CD4-positive, CD25-positive, alpha-beta regulatory T cell (primary cell): ENCODE results near the gene SHISAL1. TPM values are rescaled to one million over a fixed set of nuclear protein-coding genes. Genes with fewer than 3 reads are reported as not detected.
A peak's percentile ranks its signal among the peaks of the same experiment; 100 is the strongest.

Experiments
- ATAC-seq, 2 donors: fragments of 150-1000 bp; cut with Tn5 transposase; one replicate each; pipeline ENCODE4 v1.10.0; 2021; ENCODE audit warnings: low read depth in 2 of 2, moderate number of reproducible peaks in 2 of 2, moderate library complexity in 1 of 2
- DNase-seq, 3 donors: peaks; one replicate each; pipeline versions ENCODE4 v3.0.0 to v3.0.0-alpha.2; 2012 to 2022; ENCODE audit warnings: mixed read lengths in 1 of 3
- H3K27ac ChIP-seq: one replicate; pipeline ENCODE4 v1.7.0; 2013; ENCODE audit warnings: mild to moderate bottlenecking, low read length; ENCODE audit not compliant: insufficient read depth, poor library complexity, severe bottlenecking
- H3K27me3 ChIP-seq: one replicate; pipeline ENCODE4 v1.7.0; 2013; ENCODE audit warnings: low read length; ENCODE audit not compliant: control insufficient read depth, insufficient read depth
- H3K36me3 ChIP-seq: one replicate; pipeline ENCODE4 v1.7.0; 2013; ENCODE audit warnings: mild to moderate bottlenecking, low read length, moderate library complexity; ENCODE audit not compliant: control insufficient read depth, insufficient read depth
- H3K4me1 ChIP-seq: 2 replicates; pipeline ENCODE4 v1.7.0; 2013; ENCODE audit warnings: mild to moderate bottlenecking, low read length; ENCODE audit not compliant: insufficient read depth, control insufficient read depth, poor library complexity, severe bottlenecking
- H3K4me3 ChIP-seq: one replicate; pipeline ENCODE4 v1.7.0; 2013; ENCODE audit warnings: low read depth, mild to moderate bottlenecking, low read length, moderate library complexity
- H3K9me3 ChIP-seq, 2 experiments: 1 replicate in 1 of 2; 2 replicates in 1 of 2; pipeline ENCODE4 v1.7.0; 2013; ENCODE audit warnings: low read length in 2 of 2, mild to moderate bottlenecking in 1 of 2, moderate library complexity in 1 of 2; ENCODE audit not compliant: control insufficient read depth in 2 of 2
- H3K27ac Mint-ChIP-seq, 3 donors: one replicate each; pipeline ENCODE4 v1.8.0; 2020 to 2022; ENCODE audit warnings: mild to moderate bottlenecking in 3 of 3, mixed read lengths in 3 of 3, moderate library complexity in 2 of 3
- H3K27me3 Mint-ChIP-seq: one replicate; pipeline ENCODE4 v1.8.0; 2022; ENCODE audit warnings: mild to moderate bottlenecking, mixed read lengths
- H3K36me3 Mint-ChIP-seq: one replicate; pipeline ENCODE4 v1.8.0; 2020; ENCODE audit warnings: mixed read lengths
- H3K4me1 Mint-ChIP-seq, 4 donors: one replicate each; pipeline ENCODE4 v1.8.0; 2020 to 2022; ENCODE audit warnings: mixed read lengths in 4 of 4, mild to moderate bottlenecking in 1 of 4
- H3K4me3 Mint-ChIP-seq, 4 donors: one replicate each; pipeline ENCODE4 v1.8.0; 2020 to 2022; ENCODE audit warnings: mild to moderate bottlenecking in 4 of 4, mixed read lengths in 4 of 4, moderate library complexity in 3 of 4
- H3K9me3 Mint-ChIP-seq, 7 donors: one replicate each; pipeline ENCODE4 v1.8.0; 2020 to 2022; ENCODE audit warnings: mixed read lengths in 7 of 7, mild to moderate bottlenecking in 3 of 7, moderate library complexity in 2 of 7
- polyA plus RNA-seq, 4 donors: library from polyadenylated mRNA; unstranded; fragments of 300-500 nt; fragmentation: Illumina TruSeq; gene quantifications; one replicate each; pipeline ENCODE4 v1.2.3, GENCODE V29; 2021
- total RNA-seq: library from RNA; stranded (reverse); gene quantifications from one replicate; pipeline ENCODE4 v1.2.3, GENCODE V29; 2022

The SHISAL1 gene
- total and polyA plus RNA-seq, 5 donors from 2014 or later, result not detected

GRCh38 chr22:44263547-44263946 is 49.2 kb downstream of the SHISAL1 start:
- Mint-ChIP-seq H3K4me3 (no peak overlapping the region), H3K36me3 (no peaks in the 10 kb centered on the region), H3K27me3 (peaks cover 5% of the 10 kb centered on the region), H3K9me3 (no peaks in the 10 kb centered on the region), H3K4me1 (no peaks in the 10 kb centered on the region), H3K27ac (no peak overlapping the region)
- Histone ChIP-seq H3K27ac (no peak overlapping the region), H3K27me3 (no peaks in the 10 kb centered on the region), H3K36me3 (no peaks in the 10 kb centered on the region), H3K4me3 (no peak overlapping the region), H3K9me3 (no peaks in the 10 kb centered on the region), H3K4me1 (no peaks in the 10 kb centered on the region)
- DNase-seq (no peak), ATAC-seq (no peak)

- Mint-ChIP-seq H3K36me3 (no peaks in the 10 kb centered on the region), H3K4me3 (no peak overlapping the region), H3K27me3 (peaks cover 5% of the 10 kb centered on the region), H3K9me3 (peaks cover 0 to 2% (median 0%) of the 10 kb centered on the region in 7 donors), H3K4me1 (no peaks in the 10 kb centered on the region), H3K27ac (no peak overlapping the region)
- no peak for ATAC-seq
- Histone ChIP-seq H3K27ac (no peak overlapping the region), H3K36me3 (no peaks in the 10 kb centered on the region), H3K4me1 (no peaks in the 10 kb centered on the region), H3K4me3 (no peak overlapping the region), H3K27me3 (no peaks in the 10 kb centered on the region), H3K9me3 (no peaks in the 10 kb centered on the region)
- DNase-seq, result no peak
These were observed 50.7 kb downstream of the SHISAL1 start for GRCh38 chr22:44261861-44262595.

GRCh38 chr22:44261164-44261860 is 51.4 kb downstream of the SHISAL1 start:
- H3K9me3 ChIP-seq, result no peaks in the 10 kb centered on the region
- H3K36me3 Mint-ChIP-seq, result no peaks in the 10 kb centered on the region
- ATAC-seq (no peak), DNase-seq (no peak)
- H3K4me3 ChIP-seq, result no peak overlapping the region
- H3K4me1 Mint-ChIP-seq, result no peaks in the 10 kb centered on the region
- no peaks in the 10 kb centered on the region for H3K27me3 ChIP-seq
- peaks cover 0 to 2% (median 0%) of the 10 kb centered on the region in 7 donors for H3K9me3 Mint-ChIP-seq
- H3K27ac ChIP-seq, result no peak overlapping the region
- peaks cover 9% of the 10 kb centered on the region for H3K27me3 Mint-ChIP-seq
- H3K27ac Mint-ChIP-seq, result no peak overlapping the region
- H3K36me3 ChIP-seq, result no peaks in the 10 kb centered on the region
- H3K4me3 Mint-ChIP-seq, result no peak overlapping the region
- H3K4me1 ChIP-seq, result no peaks in the 10 kb centered on the region

GRCh38 chr22:44260216-44261035 is 52.3 kb downstream of the SHISAL1 start:
- no peaks in the 10 kb centered on the region for H3K27me3 ChIP-seq
- no peak overlapping the region for H3K27ac ChIP-seq
- H3K4me1 ChIP-seq, result no peaks in the 10 kb centered on the region
- DNase-seq (no peak), ATAC-seq (no peak)
- Mint-ChIP-seq H3K27me3 (peaks cover 18% of the 10 kb centered on the region), H3K36me3 (no peaks in the 10 kb centered on the region), H3K4me1 (no peaks in the 10 kb centered on the region), H3K4me3 (no peak overlapping the region), H3K9me3 (peaks cover 0 to 2% (median 0%) of the 10 kb centered on the region in 7 donors), H3K27ac (no peak overlapping the region)
- H3K9me3 ChIP-seq, result no peaks in the 10 kb centered on the region
- no peaks in the 10 kb centered on the region for H3K36me3 ChIP-seq
- no peak overlapping the region for H3K4me3 ChIP-seq

- no peak overlapping the region for H3K27ac Mint-ChIP-seq
- H3K27me3 Mint-ChIP-seq, result peaks cover 18% of the 10 kb centered on the region
- H3K9me3 Mint-ChIP-seq, result peaks cover 0 to 2% (median 0%) of the 10 kb centered on the region in 7 donors
- H3K4me3 ChIP-seq, result no peak overlapping the region
- no peaks in the 10 kb centered on the region for H3K36me3 Mint-ChIP-seq
- no peaks in the 10 kb centered on the region for H3K4me1 Mint-ChIP-seq
- H3K4me1 ChIP-seq, result no peaks in the 10 kb centered on the region
- H3K36me3 ChIP-seq, result no peaks in the 10 kb centered on the region
- DNase-seq (peak in 1 of 3 donors; percentile 70), ATAC-seq (no peak)
- H3K4me3 Mint-ChIP-seq, result no peak overlapping the region
- no peak overlapping the region for H3K27ac ChIP-seq
- peaks cover 2% of the 10 kb centered on the region for H3K27me3 ChIP-seq
- no peaks in the 10 kb centered on the region for H3K9me3 ChIP-seq
These were observed 53.2 kb downstream of the SHISAL1 start for GRCh38 chr22:44259366-44260215.

GRCh38 chr22:44256556-44257485 is 55.9 kb downstream of the SHISAL1 start:
- Mint-ChIP-seq H3K36me3 (no peaks in the 10 kb centered on the region), H3K9me3 (peaks cover 0 to 2% (median 0%) of the 10 kb centered on the region in 7 donors), H3K27me3 (peaks cover 25% of the 10 kb centered on the region), H3K27ac (no peak overlapping the region), H3K4me3 (no peak overlapping the region), H3K4me1 (no peaks in the 10 kb centered on the region)
- Histone ChIP-seq H3K9me3 (no peaks in the 10 kb centered on the region), H3K36me3 (no peaks in the 10 kb centered on the region), H3K27me3 (peaks cover 2% of the 10 kb centered on the region), H3K4me1 (no peaks in the 10 kb centered on the region), H3K4me3 (no peak overlapping the region), H3K27ac (no peak overlapping the region)
- DNase-seq, result no peak
- no peak for ATAC-seq
